ENCODE measurements around the gene CIT. TPM values are rescaled to one million over a fixed set of nuclear protein-coding genes. Genes with fewer than 3 reads are reported as not detected.

CIT gene, protein sequence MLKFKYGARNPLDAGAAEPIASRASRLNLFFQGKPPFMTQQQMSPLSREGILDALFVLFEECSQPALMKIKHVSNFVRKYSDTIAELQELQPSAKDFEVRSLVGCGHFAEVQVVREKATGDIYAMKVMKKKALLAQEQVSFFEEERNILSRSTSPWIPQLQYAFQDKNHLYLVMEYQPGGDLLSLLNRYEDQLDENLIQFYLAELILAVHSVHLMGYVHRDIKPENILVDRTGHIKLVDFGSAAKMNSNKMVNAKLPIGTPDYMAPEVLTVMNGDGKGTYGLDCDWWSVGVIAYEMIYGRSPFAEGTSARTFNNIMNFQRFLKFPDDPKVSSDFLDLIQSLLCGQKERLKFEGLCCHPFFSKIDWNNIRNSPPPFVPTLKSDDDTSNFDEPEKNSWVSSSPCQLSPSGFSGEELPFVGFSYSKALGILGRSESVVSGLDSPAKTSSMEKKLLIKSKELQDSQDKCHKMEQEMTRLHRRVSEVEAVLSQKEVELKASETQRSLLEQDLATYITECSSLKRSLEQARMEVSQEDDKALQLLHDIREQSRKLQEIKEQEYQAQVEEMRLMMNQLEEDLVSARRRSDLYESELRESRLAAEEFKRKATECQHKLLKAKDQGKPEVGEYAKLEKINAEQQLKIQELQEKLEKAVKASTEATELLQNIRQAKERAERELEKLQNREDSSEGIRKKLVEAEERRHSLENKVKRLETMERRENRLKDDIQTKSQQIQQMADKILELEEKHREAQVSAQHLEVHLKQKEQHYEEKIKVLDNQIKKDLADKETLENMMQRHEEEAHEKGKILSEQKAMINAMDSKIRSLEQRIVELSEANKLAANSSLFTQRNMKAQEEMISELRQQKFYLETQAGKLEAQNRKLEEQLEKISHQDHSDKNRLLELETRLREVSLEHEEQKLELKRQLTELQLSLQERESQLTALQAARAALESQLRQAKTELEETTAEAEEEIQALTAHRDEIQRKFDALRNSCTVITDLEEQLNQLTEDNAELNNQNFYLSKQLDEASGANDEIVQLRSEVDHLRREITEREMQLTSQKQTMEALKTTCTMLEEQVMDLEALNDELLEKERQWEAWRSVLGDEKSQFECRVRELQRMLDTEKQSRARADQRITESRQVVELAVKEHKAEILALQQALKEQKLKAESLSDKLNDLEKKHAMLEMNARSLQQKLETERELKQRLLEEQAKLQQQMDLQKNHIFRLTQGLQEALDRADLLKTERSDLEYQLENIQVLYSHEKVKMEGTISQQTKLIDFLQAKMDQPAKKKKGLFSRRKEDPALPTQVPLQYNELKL (N-terminal part only)
- 10 to 100 TPM; 43.3 to 48.4 TPM for total RNA-seq

GRCh38 chr12:119876761-119877638, at the start of gene CIT:
TSS of gene CIT (minus strand) at chr12:119877320. CDS start at chr12:119876168, 1,152 bp downstream.
- peaks cover 3% of the 10 kb centered on the region for H3K27me3 Mint-ChIP-seq

DNA sequence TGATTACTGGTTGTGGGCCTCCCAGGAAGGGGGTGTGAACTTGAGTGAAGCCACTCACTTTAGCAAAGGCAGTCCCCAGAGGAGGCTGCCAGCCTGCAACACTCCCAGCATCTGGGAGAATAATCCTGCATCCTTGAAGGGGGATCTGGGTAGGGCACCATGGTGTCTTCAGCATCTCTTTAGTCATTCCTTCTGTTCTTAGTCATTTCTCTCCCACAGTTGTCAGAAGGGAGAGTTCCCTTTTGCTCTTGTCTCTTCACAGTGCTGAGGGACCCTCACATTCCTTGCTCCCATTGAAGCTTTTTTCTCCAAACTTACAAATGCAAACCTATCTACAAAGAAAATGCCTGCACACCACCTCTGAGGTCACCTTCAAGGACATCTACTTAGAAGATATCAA, 48.1 kb upstream of the CIT start:
- intact Hi-C loops (cut with micrococcal nuclease), result no loop called here
- H3K4me3 Mint-ChIP-seq, result no peak overlapping the region
- ChIA-PET POLR2A (no interaction called here), CTCF (no interaction called here)
- no peak overlapping the region for H3K27ac Mint-ChIP-seq
- no peaks in the 10 kb centered on the region for H3K36me3 Mint-ChIP-seq (ENCODE audit: low read depth)
- DNase-seq, result no peak
- H3K27me3 Mint-ChIP-seq, result peaks cover 2% of the 10 kb centered on the region
- TF ChIP-seq CTCF (IDR thresholded peaks at IDR 0.05), result no peak
- ATAC-seq, result no peak
- no peaks in the 10 kb centered on the region for H3K9me3 Mint-ChIP-seq
- no peaks in the 10 kb centered on the region for H3K4me1 Mint-ChIP-seq (ENCODE audit: low read depth)

More at GRCh38 chr12:119876761-119877638, at the start of gene CIT:
- Mint-ChIP-seq H3K9me3 (no peaks in the 10 kb centered on the region), H3K4me1 (ENCODE audit: low read depth) (peaks cover 14% of the 10 kb centered on the region), H3K4me3 (peak within 1 kb of the TSS; percentile 93), H3K27ac (peak within 1 kb of the TSS; percentile 72), H3K36me3 (ENCODE audit: low read depth) (peaks cover 13% of the 10 kb centered on the region)
- peak; percentile 100 for ATAC-seq
- TF ChIP-seq CTCF (IDR thresholded peaks at IDR 0.05), result no peak
- POLR2A ChIA-PET, result interaction anchor here (1.2 kb wide), 1 partner anchor 10 kb away, joined by 5 read pairs; no protein-coding TSS in a partner anchor
- peak; percentile 92 for DNase-seq
- CTCF ChIA-PET, result interaction anchor here (1.5 kb wide), 1 partner anchor 112 kb away, joined by 4 read pairs; the partner anchor contains the start of gene BICDL1
- intact Hi-C loops (cut with micrococcal nuclease), result no loop called here

DNA sequence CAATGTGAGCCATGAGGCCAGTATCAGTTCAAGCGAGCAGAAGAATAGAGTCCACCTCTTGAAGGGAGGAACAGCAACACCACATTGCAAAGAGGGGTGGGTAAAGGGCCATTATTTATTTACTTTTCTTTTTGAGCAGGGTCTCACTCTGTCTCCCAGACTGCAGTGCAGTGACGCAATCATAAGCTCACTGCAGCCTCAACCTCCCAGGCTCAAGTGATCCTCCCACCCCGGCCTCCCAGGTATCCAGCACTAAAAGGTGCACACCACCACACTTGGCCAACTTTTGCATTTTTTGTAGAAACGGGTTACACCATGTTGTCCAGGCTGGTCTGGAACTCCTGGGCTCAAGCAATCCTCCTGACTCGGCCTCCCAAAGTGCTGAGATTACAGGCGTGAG, 42.9 kb upstream of the CIT start:
- H3K4me1 Mint-ChIP-seq (ENCODE audit: low read depth), result no peaks in the 10 kb centered on the region
- ChIA-PET POLR2A (interaction anchor here (1.0 kb wide), 1 partner anchor 14 kb away, joined by 3 read pairs; no protein-coding TSS in a partner anchor), CTCF (no interaction called here)
- H3K36me3 Mint-ChIP-seq (ENCODE audit: low read depth), result no peaks in the 10 kb centered on the region
- intact Hi-C loops (cut with micrococcal nuclease), result no loop called here
- H3K27me3 Mint-ChIP-seq, result peaks cover 2% of the 10 kb centered on the region
- ATAC-seq (no peak), DNase-seq (no peak)
- H3K9me3 Mint-ChIP-seq, result no peaks in the 10 kb centered on the region
- no peak overlapping the region for H3K4me3 Mint-ChIP-seq
- H3K27ac Mint-ChIP-seq, result no peak overlapping the region
- TF ChIP-seq CTCF (IDR thresholded peaks at IDR 0.05), result no peak

- Mint-ChIP-seq H3K36me3 (ENCODE audit: low read depth) (no peaks in the 10 kb centered on the region), H3K9me3 (no peaks in the 10 kb centered on the region), H3K27ac (no peak overlapping the region), H3K4me3 (no peak overlapping the region), H3K4me1 (ENCODE audit: low read depth) (no peaks in the 10 kb centered on the region), H3K27me3 (peaks cover under 1% of the 10 kb centered on the region)
- DNase-seq (no peak), ATAC-seq (no peak)
- CTCF ChIA-PET, result no interaction called here
- TF ChIP-seq CTCF (IDR thresholded peaks at IDR 0.05), result no peak
- intact Hi-C loops (cut with micrococcal nuclease), result no loop called here
- POLR2A ChIA-PET, result no interaction called here
Observed at GRCh38 chr12:119915894-119916510, 38.9 kb upstream of the CIT start.

Data from activated CD8-positive, alpha-beta T cell treated with anti-CD3 and anti-CD28 coated beads for 36 hours (primary cell).